HG02798 (cell line): Measurements from ENCODE around the gene SLC25A47.
"Not testable (repeated sequence)": the region's sequence is repeated elsewhere in the genome, so short reads cannot be mapped to it uniquely, and the experiment has no call there.

Experiments used
- ATAC-seq: cut with Tn5 transposase; IDR thresholded peaks from one replicate; pipeline ENCODE4 v1.9.1; 2021; ENCODE audit warnings: mild to moderate bottlenecking; ENCODE audit not compliant: unreplicated experiment, poor library complexity

The SLC25A47 gene

GRCh38 chr14:100323121-100323941, at the start of gene SLC25A47:
Gene SLC25A47 (plus strand): TSS chr14:100323339. CDS start chr14:100323415, 76 bp downstream.
- no peak for ATAC-seq

- no peak for ATAC-seq
These were observed 48.9 kb upstream of the SLC25A47 start for GRCh38 chr14:100274250-100274649.

- no peak for ATAC-seq
These were observed 47.9 kb upstream of the SLC25A47 start for GRCh38 chr14:100275214-100275613.

GRCh38 chr14:100278702-100279101, 44.4 kb upstream of the SLC25A47 start:
- ATAC-seq: peak; percentile 38

GRCh38 chr14:100279133-100279532, 44.0 kb upstream of the SLC25A47 start:
- ATAC-seq: no peak

- ATAC-seq: no peak
These were observed 43.6 kb upstream of the SLC25A47 start for GRCh38 chr14:100279563-100279962.

- no peak for ATAC-seq
These were observed 41.7 kb upstream of the SLC25A47 start for GRCh38 chr14:100281286-100282082.

- no peak for ATAC-seq
These were observed 41.1 kb upstream of the SLC25A47 start for GRCh38 chr14:100282083-100282350.

- ATAC-seq: no peak
These were observed 40.2 kb upstream of the SLC25A47 start for GRCh38 chr14:100282766-100283419.

GRCh38 chr14:100283436-100283835, 39.7 kb upstream of the SLC25A47 start:
- ATAC-seq: not testable (repeated sequence)

GRCh38 chr14:100283984-100284881, 38.9 kb upstream of the SLC25A47 start:
- no peak for ATAC-seq

GRCh38 chr14:100285021-100285912, 37.9 kb upstream of the SLC25A47 start:
- ATAC-seq: peak; percentile 90

GRCh38 chr14:100285913-100286400, 37.2 kb upstream of the SLC25A47 start:
- ATAC-seq: no peak

GRCh38 chr14:100286484-100287191, 36.5 kb upstream of the SLC25A47 start:
- ATAC-seq: no peak

- ATAC-seq: no peak
These were observed 35.7 kb upstream of the SLC25A47 start for GRCh38 chr14:100287202-100287997.

GRCh38 chr14:100287998-100288295, 35.2 kb upstream of the SLC25A47 start:
- ATAC-seq: not testable (repeated sequence)

- ATAC-seq: no peak
These were observed 34.6 kb upstream of the SLC25A47 start for GRCh38 chr14:100288382-100289185.
